ENCODE measurements around the gene PER3. TPM values are rescaled to one million over a fixed set of nuclear protein-coding genes. Genes with fewer than 3 reads are reported as not detected.

Gene PER3
- total RNA-seq, 4 donors from 2014 or later = 21.6 to 49.8 (median 35.8) TPM

- no peak for DNase-seq (ENCODE audit: low spot score in 2 of 2)
- 95 to 96% methylated on average over 8 of the region's 8 CpGs for WGBS, 2 donors
- H3K36me3 ChIP-seq = peaks cover 0 to 95% (median 0%) of the 10 kb centered on the region in 3 donors
These were observed 40.6 kb downstream of the PER3 start for GRCh38 chr1:7824701-7825100.

GRCh38 chr1:7826363-7826762 lies 42.3 kb downstream of the PER3 start:
- H3K27me3 ChIP-seq = no peaks in the 10 kb centered on the region
- H3K9me3 ChIP-seq = no peaks in the 10 kb centered on the region
- TF ChIP-seq EP300 (IDR thresholded peaks at IDR 0.05) (no peak), POLR2A (IDR thresholded peaks at IDR 0.05) (no peak), CTCF (IDR thresholded peaks at IDR 0.05) (no peak)
- H3K27ac ChIP-seq = no peak overlapping the region
- no peak for DNase-seq (ENCODE audit: low spot score in 2 of 2)
- peaks cover 0 to 88% (median 4%) of the 10 kb centered on the region in 3 donors for H3K36me3 ChIP-seq
- H3K4me3 ChIP-seq = peak overlapping the region in 1 of 4 donors; percentile 33
- 69 to 74% methylated on average over 7 of the region's 7 CpGs for WGBS, 2 donors
- H3K4me1 ChIP-seq = no peaks in the 10 kb centered on the region

More at GRCh38 chr1:7824701-7825100, 40.6 kb downstream of the PER3 start:
- H3K9me3 ChIP-seq = no peaks in the 10 kb centered on the region
- H3K27me3 ChIP-seq = no peaks in the 10 kb centered on the region
- H3K4me3 ChIP-seq = no peak overlapping the region
- TF ChIP-seq EP300 (IDR thresholded peaks at IDR 0.05) = no peak
- no peak for TF ChIP-seq POLR2A (IDR thresholded peaks at IDR 0.05)
- TF ChIP-seq CTCF (IDR thresholded peaks at IDR 0.05) = no peak
- H3K27ac ChIP-seq = no peak overlapping the region
- H3K4me1 ChIP-seq = no peaks in the 10 kb centered on the region

GRCh38 chr1:7827126-7827955 lies 43.2 kb downstream of the PER3 start:
- 66 to 87% methylated on average over 39 of the region's 39 CpGs for WGBS, 2 donors
- peaks cover 0 to 78% (median 4%) of the 10 kb centered on the region in 3 donors for H3K36me3 ChIP-seq
- peak overlapping the region in 3 of 4 donors; percentile 12 to 33 (median 32) for H3K4me3 ChIP-seq
- no peaks in the 10 kb centered on the region for H3K27me3 ChIP-seq
- H3K9me3 ChIP-seq = no peaks in the 10 kb centered on the region
- no peak for DNase-seq (ENCODE audit: low spot score in 2 of 2)
- peaks cover 0 to 5% (median 0%) of the 10 kb centered on the region in 4 donors for H3K4me1 ChIP-seq
- H3K27ac ChIP-seq = peak overlapping the region in 1 of 4 donors; percentile 63
- TF ChIP-seq CTCF (IDR thresholded peaks at IDR 0.05) = no peak
- TF ChIP-seq EP300 (IDR thresholded peaks at IDR 0.05) = no peak
- no peak for TF ChIP-seq POLR2A (IDR thresholded peaks at IDR 0.05)

- H3K27me3 ChIP-seq = no peaks in the 10 kb centered on the region
- 79 to 86% methylated on average over 3 of the region's 3 CpGs for WGBS, 2 donors
These were observed 47.4 kb downstream of the PER3 start for GRCh38 chr1:7831458-7831857.

More at GRCh38 chr1:7831458-7831857, 47.4 kb downstream of the PER3 start:
- H3K9me3 ChIP-seq = no peaks in the 10 kb centered on the region
- H3K4me3 ChIP-seq = no peak overlapping the region
- no peak for DNase-seq (ENCODE audit: low spot score in 2 of 2)
- peaks cover 0 to 11% (median 0%) of the 10 kb centered on the region in 4 donors for H3K4me1 ChIP-seq
- TF ChIP-seq POLR2A (IDR thresholded peaks at IDR 0.05) (no peak), CTCF (IDR thresholded peaks at IDR 0.05) (no peak), EP300 (IDR thresholded peaks at IDR 0.05) (no peak)
- H3K27ac ChIP-seq = peak overlapping the region in 1 of 4 donors; percentile 20
- peaks cover 0 to 71% (median 4%) of the 10 kb centered on the region in 3 donors for H3K36me3 ChIP-seq
